ENCODE measurements around the gene LAMC2.

LAMC2 gene

DNA sequence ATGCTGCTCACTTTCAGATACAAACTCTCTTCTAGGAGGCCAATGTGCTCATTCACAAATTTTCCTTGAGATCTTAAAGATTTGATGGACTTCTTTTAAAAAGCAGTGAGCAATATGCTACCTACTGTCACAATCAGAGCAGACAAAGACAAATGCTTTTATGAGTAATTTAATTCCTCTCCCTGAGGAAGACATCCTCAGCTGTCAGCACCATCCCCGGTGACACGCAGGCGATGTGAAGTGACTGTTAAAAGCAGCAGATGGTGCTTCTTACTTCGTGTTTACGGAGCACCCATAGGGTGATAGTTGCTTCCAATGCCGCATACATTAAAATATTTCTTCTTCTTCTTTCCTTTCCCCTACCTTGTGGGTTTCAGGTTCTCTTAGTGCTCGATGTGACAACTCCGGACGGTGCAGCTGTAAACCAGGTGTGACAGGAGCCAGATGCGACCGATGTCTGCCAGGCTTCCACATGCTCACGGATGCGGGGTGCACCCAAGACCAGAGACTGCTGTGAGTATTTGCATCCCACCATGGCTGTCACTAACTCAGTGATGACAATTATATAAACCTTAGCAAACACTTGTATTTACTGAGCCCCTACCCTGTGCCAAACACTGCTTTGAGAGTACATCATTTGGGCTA is 29.1 kb downstream of the LAMC2 start:
- DNase-seq = no peak

DNA sequence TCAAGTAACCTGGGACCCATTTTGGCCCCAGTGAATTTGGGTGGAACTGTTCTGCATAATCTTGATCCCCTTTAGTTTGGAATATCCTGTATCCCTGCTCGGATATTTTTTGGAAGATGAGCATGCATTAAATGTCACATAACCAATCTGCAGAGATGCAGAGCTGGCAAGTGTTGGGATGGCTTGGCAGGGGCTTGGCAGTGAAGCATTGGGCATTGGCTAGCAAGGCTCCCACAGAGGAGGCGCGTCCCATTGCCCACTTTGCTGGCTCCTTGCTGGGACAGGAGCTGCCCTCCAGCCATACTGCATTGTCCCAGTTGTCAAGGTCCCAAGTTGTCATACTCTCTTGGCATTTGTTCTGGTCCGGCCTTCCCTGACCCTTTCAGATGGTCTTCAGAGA is 29.9 kb downstream of the LAMC2 start:
- DNase-seq = no peak

DNA sequence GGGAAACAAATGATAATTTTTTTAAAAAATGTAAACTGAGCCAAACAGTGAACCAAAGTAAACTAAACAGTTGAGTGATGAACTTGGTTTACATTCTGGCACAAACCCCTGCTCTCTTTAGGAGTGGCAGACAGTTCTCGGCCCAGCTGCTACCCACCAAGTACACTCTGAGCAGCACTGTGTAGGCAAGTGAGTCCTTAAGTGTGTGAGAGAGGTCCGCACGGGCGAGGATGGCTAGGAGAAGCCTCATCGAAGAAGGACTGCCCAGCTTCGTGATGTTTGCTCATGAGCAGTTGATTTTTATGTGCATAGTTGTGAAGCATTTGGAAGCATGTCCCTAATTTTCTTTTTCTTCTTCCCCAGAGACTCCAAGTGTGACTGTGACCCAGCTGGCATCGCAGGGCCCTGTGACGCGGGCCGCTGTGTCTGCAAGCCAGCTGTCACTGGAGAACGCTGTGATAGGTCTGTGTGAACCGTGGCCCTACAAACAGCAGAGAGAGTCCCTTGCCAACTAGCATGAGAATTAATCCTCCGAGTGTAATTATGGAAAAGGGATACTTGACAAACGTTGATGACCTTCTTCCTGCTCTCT is 32.1 kb downstream of the LAMC2 start:
- DNase-seq = no peak

DNA sequence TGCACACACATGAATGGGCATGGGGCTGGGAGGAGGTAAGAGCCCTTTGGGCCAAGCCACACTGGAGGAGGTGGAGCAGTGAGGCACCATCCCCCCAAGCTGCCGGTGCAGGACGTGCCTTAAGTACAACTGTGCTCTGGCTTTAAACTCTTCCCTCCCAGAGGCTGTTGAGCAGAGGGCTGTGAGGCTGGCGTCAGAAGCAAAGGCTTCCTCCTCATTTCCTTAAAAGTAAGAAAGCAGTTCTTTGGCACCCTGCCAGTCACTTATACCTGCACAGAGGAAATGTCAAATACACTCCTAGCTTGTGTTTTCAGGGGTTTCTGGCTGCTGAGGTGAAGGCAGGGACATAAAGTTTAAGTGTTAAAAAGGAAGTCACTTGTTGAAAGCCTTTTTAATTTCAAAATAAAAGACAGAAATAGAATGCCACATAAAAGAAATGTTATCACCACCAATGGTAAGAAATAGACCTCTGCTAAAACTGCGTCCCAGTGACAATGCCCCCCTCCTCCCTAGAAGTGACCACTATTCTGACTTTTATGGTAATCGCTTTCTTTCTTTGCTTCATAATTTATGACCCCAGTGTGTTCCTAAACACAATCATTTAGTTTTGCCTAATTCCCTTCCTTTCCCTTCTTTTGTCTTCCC is 33.0 kb downstream of the LAMC2 start:
- DNase-seq = peak; percentile 42

DNA sequence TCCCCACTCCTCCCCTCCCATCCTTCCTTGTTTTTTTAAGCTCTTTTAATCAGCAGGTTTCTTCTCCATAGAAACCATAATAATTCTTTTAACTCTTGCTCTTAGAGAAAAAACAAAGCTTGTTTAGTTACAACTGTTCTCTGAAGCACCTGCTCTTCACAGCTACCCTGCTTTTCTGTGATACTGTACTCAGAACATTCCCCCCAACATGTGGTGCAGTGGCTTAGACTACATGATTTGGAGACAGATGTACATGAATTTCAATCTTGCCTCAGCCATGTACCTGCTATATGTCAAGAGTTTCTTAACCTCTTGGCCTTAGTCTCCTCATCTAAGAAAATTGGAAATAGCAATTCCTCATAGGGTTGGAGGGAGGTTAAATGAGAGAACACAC is 33.5 kb downstream of the LAMC2 start:
- no peak for DNase-seq

DNA sequence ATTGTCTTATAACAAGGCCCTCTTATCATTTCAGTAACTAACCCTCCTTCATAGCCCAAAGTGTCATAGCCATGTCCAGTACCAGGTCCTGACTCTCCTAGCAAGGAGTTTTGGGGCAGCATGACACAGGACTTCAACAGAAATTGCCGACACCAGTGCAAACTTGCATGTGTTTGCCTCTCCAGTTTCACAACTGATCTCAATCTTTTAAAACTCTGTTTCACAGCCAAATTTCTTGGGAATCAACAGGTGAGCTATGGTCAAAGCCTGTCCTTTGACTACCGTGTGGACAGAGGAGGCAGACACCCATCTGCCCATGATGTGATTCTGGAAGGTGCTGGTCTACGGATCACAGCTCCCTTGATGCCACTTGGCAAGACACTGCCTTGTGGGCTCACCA is 36.8 kb downstream of the LAMC2 start:
- DNase-seq = no peak

DNA sequence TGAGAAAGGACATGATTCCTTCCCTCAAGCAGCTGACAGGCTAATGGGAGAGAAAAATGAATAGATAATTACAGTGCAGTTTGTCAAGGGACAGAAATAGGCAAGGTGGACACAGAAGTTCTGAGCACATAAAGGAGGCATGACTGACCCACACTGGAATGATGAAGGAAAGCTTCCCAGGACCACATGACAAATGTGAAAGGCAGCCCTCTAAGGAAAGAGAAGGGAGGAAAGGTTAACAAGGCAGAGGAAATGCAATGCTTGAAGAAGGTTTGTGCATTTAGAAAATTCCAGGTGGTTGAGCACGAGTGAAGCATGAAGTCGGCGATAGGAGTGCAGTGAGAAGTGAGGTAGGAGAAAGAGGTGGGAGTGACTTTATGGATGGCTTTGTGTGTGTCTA is 37.4 kb downstream of the LAMC2 start:
- DNase-seq = no peak

DNA sequence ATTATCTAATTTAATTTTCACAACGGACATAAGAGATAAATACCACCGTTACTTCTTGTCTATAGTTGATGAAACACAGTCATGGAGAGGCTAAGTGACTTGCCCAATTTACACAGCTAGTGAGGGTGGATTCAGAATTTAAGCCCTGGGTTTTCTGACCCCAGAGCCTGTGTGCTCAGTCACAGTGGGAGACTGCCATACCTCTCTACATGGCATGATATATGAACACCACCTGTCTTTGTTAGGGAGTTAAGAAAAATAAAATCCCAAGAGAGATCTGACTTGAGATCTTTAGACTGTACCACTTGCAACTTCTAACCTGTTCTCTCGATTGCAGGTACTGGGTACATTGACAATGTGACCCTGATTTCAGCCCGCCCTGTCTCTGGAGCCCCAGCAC is 40.3 kb downstream of the LAMC2 start:
- no peak for DNase-seq

DNA sequence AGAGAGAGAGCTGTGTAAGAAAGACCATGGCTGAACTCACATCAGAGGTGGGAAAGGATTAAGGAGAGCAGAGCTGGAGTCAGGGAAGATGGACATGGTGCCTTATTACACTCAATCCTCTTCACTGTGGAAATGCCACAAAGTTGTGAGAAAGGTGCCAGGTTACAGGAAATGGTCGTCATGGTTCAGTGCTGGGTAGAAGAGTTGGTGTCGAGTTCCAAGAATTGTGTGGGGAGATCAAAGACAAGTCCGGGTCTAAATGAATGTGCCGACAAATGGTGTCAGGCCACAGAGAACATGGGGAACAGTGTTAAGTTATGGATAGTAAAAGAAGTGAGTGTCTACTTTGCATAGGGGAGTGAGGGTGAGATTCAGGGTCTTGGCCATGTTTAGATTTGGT is 40.9 kb downstream of the LAMC2 start:
- no peak for DNase-seq

DNA sequence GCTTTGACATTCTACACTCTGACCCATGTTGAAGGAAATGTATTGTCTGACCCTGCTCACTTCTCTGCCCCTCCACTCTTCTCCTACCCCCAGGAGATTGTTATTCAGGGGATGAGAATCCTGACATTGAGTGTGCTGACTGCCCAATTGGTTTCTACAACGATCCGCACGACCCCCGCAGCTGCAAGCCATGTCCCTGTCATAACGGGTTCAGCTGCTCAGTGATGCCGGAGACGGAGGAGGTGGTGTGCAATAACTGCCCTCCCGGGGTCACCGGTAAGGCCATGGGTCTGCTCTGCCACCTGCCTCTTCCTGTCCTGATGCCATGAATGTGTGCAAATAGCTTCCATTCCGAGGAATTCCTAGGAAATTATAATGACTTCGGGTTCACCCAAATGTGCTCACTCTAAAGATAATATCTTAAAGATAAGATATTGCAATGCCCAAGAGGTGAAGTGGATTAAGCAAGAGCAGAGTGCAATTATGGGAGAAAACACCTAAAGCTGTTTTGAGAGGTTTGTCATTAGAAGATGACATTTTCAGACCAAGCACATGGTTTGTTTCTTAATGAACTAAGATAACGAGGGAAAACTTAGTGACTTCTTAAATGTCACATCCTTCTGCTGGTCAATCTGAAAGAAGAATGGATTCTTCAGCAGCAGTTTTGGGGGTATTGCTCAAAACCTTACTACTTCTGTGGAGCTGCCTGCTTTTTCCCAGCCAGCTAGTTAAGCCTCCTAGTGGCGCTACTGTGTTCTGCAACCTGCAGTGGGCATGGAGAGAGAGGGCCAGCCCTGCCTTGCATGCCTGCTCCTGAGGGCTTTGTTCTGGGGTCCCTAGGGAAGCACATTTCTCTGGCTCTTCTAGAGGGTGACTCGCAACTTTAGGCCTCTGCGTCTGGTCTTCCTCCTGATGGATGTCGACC is 41.6 kb downstream of the LAMC2 start:
- DNase-seq = peak; percentile 35

DNA sequence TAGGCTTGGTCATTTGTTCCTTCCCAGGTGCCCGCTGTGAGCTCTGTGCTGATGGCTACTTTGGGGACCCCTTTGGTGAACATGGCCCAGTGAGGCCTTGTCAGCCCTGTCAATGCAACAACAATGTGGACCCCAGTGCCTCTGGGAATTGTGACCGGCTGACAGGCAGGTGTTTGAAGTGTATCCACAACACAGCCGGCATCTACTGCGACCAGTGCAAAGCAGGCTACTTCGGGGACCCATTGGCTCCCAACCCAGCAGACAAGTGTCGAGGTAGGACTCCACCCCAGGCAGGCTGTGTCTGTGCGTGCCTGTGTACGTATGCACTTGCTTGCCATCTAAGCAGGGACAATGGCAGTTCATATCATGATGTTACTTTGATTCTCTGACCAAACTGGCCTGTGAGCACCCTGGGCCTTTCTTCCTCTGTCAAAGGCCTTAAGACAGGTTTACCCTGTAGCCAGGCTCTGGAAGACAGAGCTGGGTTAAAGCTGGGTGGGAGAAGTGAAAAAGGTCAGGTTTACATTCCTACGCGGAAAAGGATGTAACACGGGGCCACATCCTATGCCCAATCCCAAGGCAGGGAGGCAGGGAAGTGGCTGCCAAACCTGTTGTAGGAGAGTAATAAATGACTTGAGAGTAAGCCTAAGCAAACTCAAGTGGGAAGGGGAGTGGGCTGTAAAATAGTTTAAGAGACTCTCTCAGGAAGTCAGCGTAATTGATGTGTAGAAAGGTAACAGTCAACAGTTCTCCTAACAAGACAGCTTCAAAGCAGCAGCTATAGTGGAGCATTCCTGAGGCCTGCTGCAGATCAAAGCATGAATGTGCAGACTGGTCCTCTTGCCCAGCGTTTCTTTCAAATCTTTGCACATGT is 42.5 kb downstream of the LAMC2 start:
- DNase-seq = no peak

DNA sequence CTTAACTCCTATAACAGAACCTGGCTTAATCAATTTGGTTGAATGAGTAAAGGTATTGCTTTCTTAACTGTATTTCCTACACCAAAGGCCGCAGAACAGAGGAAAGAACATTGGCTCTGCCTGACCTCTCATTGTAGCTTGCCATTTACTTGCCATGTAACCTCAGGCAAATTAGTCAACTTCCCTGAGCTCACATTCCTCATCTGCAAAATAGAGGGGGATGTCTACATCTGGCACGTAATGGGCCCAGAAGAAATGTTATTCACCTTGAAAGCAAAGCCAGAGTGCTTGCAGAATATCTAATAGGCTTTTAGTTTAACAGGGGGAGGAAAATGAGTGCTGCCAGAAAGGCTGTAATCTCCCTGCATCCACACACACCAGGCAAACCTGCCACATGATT is 44.3 kb downstream of the LAMC2 start:
- no peak for DNase-seq

DNA sequence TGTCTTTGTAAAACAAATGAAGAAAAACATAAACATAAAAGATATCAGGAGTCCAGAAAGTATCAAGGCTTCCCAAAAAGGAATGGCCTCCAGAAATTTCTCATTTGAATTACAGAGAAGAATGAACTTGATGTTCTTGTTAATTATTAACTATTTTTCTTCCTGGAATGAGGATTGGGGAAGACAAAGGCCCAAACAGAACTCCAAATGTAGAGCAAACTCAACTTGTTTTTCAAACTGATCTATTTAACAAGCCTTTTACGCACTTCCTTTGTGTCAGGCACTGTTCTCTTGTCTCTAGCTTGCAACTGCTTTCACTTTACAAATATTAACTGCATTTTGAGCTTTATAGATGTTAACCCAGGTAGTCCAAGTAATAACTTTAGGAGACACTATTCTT is 45.5 kb downstream of the LAMC2 start:
- DNase-seq = no peak

DNA sequence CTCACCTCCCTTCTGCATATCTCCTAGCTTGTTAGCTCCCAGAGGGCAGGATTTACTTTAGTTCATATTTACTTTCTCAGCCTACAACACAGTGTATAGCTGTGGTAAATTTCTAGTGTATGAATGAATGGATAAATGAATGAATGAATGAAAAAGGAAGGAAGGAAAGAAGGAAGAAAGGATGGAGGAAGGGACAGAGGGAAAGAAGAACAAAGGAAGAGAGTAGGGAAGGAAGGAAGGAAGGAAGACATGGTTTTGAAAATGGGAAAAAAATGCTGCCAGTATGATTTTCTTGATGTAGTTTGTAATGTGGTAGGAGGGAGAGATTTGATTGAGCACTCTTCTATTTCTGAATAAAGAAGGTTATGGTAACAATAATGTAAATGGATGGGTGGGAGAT is 47.0 kb downstream of the LAMC2 start:
- DNase-seq = no peak

DNA sequence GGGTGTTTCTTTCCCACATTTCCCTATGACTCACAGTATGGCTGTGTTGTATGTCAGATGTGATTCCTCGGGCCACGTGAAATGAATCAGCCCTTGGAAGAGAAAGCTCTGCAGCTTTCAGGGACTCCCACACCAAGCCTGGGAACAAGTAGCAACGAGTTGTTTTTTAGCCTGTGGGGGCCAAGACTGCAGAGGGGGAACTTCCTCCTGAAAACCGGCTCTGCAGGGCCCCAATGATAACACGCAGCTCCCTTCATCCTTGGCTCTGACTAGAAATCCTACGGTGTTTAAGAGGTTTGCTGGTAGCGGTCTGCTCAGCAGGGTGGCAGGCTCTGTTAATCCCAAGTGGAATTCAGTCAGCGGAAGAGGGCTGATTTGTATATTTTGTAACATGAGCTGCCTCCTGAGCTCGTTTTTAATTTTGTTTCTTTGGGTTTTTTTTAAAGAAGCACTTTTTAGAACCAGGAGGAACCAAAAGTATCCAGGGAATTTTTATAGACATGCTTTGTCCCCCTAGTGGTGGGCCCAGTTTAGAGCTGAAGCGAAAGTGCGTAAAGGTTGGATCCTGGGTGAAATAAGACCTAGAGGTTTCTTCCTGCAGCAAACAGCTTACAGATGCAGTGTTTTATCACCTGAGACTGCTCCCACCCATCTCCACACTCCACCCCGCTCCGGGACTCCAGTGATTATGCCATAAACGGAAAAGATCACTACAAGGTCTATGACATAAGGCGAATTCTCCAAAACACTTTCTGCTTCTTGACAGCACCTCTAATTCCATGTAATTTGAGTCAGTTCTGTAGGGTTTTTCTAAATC is 48.8 kb downstream of the LAMC2 start:
- no peak for DNase-seq

DNA sequence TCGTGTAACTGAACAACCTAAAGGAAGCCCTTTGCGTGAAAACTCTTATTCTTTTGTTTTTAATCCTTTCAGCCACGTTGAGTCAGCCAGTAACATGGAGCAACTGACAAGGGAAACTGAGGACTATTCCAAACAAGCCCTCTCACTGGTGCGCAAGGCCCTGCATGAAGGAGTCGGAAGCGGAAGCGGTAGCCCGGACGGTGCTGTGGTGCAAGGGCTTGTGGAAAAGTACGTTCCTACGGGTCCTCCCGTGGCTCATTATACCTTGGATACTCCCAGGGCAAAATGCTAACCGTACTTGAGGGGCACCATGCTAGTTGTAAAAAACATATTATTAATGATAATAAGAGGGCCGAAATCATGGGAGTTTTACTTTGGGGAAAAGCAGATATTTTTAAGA is 49.4 kb downstream of the LAMC2 start:
- DNase-seq = no peak

DNA sequence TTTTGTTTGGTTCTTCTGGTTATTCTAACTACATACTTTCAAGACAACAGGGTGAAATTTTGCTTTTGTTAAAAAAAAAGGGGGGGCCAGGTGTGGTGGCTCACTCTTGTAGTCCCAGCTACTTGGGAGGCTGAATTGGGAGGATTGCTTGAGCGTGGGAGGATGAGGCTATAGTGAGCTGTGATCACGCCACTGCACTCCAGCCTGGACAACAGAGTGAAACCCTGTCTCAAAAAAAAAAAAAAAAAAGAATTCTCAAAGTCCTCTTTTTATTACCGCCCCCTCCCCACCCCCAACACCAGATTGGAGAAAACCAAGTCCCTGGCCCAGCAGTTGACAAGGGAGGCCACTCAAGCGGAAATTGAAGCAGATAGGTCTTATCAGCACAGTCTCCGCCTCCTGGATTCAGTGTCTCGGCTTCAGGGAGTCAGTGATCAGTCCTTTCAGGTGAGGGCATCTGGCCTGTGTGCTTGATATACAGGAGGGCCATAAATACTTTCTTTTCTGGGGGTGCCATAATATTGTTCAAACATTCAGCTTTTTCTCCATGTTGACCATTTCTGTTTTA is 50.2 kb downstream of the LAMC2 start:
- no peak for DNase-seq

DNA sequence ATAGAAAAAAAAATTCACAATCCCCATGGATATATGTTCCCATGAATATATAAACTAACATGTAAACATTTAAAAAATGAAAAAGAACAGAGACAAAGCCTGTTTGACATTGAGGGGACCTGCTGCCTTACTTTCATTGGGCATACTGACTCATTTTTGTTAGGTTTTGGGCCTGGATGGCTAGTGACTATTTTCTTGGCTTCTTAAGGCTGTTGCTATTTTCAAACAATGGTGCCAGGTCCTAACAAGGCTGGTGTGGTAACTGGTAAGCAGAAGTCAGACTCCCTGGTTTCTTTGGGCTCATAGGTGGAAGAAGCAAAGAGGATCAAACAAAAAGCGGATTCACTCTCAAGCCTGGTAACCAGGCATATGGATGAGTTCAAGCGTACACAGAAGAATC is 51.0 kb downstream of the LAMC2 start:
- no peak for DNase-seq

DNA sequence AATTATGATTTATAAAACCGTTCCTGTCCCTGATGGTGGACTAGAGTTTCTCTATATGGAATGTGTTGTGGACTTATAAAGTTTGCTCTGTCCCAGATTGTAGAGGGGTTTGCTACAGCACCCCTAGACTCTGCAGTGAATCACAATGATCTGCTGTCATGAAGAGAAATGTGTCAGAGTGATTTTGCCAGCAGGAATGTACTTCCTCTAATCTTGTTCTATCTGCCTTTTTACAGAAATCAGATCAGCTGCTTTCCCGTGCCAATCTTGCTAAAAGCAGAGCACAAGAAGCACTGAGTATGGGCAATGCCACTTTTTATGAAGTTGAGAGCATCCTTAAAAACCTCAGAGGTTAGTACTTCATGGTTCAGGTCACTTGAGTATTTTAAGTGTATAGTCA is 52.0 kb downstream of the LAMC2 start:
- DNase-seq = no peak

DNA sequence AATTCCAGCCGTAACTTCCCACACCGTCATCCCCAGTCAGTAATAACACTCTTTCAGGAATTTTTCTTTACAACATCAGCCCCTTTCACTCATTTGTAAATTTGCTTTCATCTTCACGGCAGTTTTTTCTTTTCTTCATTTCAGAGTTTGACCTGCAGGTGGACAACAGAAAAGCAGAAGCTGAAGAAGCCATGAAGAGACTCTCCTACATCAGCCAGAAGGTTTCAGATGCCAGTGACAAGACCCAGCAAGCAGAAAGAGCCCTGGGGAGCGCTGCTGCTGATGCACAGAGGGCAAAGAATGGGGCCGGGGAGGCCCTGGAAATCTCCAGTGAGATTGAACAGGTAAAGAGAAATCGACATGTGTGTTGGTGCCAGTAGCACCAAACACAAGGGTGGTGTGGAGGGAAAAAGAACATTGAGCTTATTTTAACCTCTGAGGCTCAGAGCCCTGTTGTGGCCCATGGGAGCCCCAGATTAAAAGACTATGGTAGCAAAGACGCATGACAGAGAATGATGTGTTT is 53.2 kb downstream of the LAMC2 start:
- no peak for DNase-seq

All from activated T-cell treated with anti-CD3 and anti-CD28 coated beads, Interleukin-2, amount 50 U/mL, for 1 hour (primary cell).